Muscle layer of colon (tissue), 2 donors: Measurements from ENCODE around the gene LIPG.

Experiments
- H3K27ac ChIP-seq: one replicate; pipeline ENCODE4 v1.7.0; 2013; ENCODE audit warnings: low read depth, mild to moderate bottlenecking, low read length, moderate library complexity
- H3K27me3 ChIP-seq, 2 donors: one replicate each; pipeline ENCODE4 v1.7.0; 2013; ENCODE audit warnings: low read length in 2 of 2, mild to moderate bottlenecking in 2 of 2; ENCODE audit not compliant: insufficient read depth in 2 of 2, control insufficient read depth in 1 of 2
- H3K36me3 ChIP-seq: one replicate; pipeline ENCODE4 v1.7.0; 2013; ENCODE audit warnings: mild to moderate bottlenecking, low read length; ENCODE audit not compliant: insufficient read depth
- H3K4me1 ChIP-seq: one replicate; pipeline ENCODE4 v1.7.0; 2013; ENCODE audit warnings: mild to moderate bottlenecking, low read length; ENCODE audit not compliant: insufficient read depth
- H3K4me3 ChIP-seq, 2 donors: one replicate each; pipeline ENCODE4 v1.7.0; 2013; ENCODE audit warnings: low read length in 2 of 2, low read depth in 1 of 2, mild to moderate bottlenecking in 1 of 2, moderate library complexity in 1 of 2
- H3K9ac ChIP-seq: one replicate; pipeline ENCODE4 v1.7.0; 2013; ENCODE audit warnings: low read length
- H3K9me3 ChIP-seq: one replicate; pipeline ENCODE4 v1.7.0; 2013; ENCODE audit warnings: mild to moderate bottlenecking, low read length
- donor health status: abdominal sarcoma.
- donor health status: Adenocarcinoma of cecum.

Gene LIPG

GRCh38 chr18:49617329-49617695, 55.5 kb downstream of the LIPG start:
- H3K9me3 ChIP-seq: no peaks in the 10 kb centered on the region
- H3K36me3 ChIP-seq: no peaks in the 10 kb centered on the region
- peaks cover 26% of the 10 kb centered on the region for H3K4me1 ChIP-seq
- H3K4me3 ChIP-seq: no peak overlapping the region
- H3K9ac ChIP-seq: no peak overlapping the region
- no peaks in the 10 kb centered on the region for H3K27me3 ChIP-seq
- no peak overlapping the region for H3K27ac ChIP-seq

GRCh38 chr18:49617865-49618264, 56.0 kb downstream of the LIPG start:
- Histone ChIP-seq H3K9me3 (no peaks in the 10 kb centered on the region), H3K27me3 (no peaks in the 10 kb centered on the region), H3K4me1 (peaks cover 26% of the 10 kb centered on the region)

GRCh38 chr18:49618742-49619681, 57.2 kb downstream of the LIPG start:
- H3K27me3 ChIP-seq: no peaks in the 10 kb centered on the region
- no peaks in the 10 kb centered on the region for H3K36me3 ChIP-seq
- no peak overlapping the region for H3K27ac ChIP-seq
- H3K9ac ChIP-seq: no peak overlapping the region
- H3K4me3 ChIP-seq: no peak overlapping the region
- H3K9me3 ChIP-seq: no peaks in the 10 kb centered on the region
- H3K4me1 ChIP-seq: peaks cover 26% of the 10 kb centered on the region

More at GRCh38 chr18:49617865-49618264, 56.0 kb downstream of the LIPG start:
- no peak overlapping the region for H3K4me3 ChIP-seq
- H3K36me3 ChIP-seq: no peaks in the 10 kb centered on the region
- no peak overlapping the region for H3K9ac ChIP-seq
- H3K27ac ChIP-seq: no peak overlapping the region

- Histone ChIP-seq H3K27me3 (no peaks in the 10 kb centered on the region), H3K27ac (no peak overlapping the region), H3K4me1 (peaks cover 26% of the 10 kb centered on the region), H3K9me3 (no peaks in the 10 kb centered on the region), H3K9ac (no peak overlapping the region), H3K36me3 (no peaks in the 10 kb centered on the region), H3K4me3 (no peak overlapping the region)
These were observed 57.9 kb downstream of the LIPG start for GRCh38 chr18:49619801-49620200.

GRCh38 chr18:49621301-49621700, 59.4 kb downstream of the LIPG start:
- Histone ChIP-seq H3K9me3 (no peaks in the 10 kb centered on the region), H3K27ac (no peak overlapping the region), H3K4me1 (peaks cover 26% of the 10 kb centered on the region), H3K36me3 (no peaks in the 10 kb centered on the region), H3K9ac (no peak overlapping the region), H3K4me3 (no peak overlapping the region), H3K27me3 (no peaks in the 10 kb centered on the region)

- Histone ChIP-seq H3K36me3 (no peaks in the 10 kb centered on the region), H3K9ac (no peak overlapping the region), H3K9me3 (no peaks in the 10 kb centered on the region), H3K27me3 (no peaks in the 10 kb centered on the region), H3K4me3 (no peak overlapping the region), H3K4me1 (peaks cover 26% of the 10 kb centered on the region), H3K27ac (no peak overlapping the region)
These were observed 60.0 kb downstream of the LIPG start for GRCh38 chr18:49621717-49622351.

GRCh38 chr18:49623571-49623970, 61.7 kb downstream of the LIPG start:
- no peaks in the 10 kb centered on the region for H3K36me3 ChIP-seq
- H3K27ac ChIP-seq: no peak overlapping the region
- H3K9ac ChIP-seq: no peak overlapping the region
- H3K27me3 ChIP-seq: no peaks in the 10 kb centered on the region
- H3K4me3 ChIP-seq: no peak overlapping the region
- H3K9me3 ChIP-seq: no peaks in the 10 kb centered on the region
- H3K4me1 ChIP-seq: peaks cover 18% of the 10 kb centered on the region

- Histone ChIP-seq H3K27me3 (no peaks in the 10 kb centered on the region), H3K9ac (no peak overlapping the region), H3K4me1 (peaks cover 10% of the 10 kb centered on the region), H3K27ac (no peak overlapping the region), H3K9me3 (no peaks in the 10 kb centered on the region), H3K36me3 (no peaks in the 10 kb centered on the region), H3K4me3 (no peak overlapping the region)
These were observed 63.3 kb downstream of the LIPG start for GRCh38 chr18:49625021-49625691.

GRCh38 chr18:49626842-49627467, 65.1 kb downstream of the LIPG start:
- Histone ChIP-seq H3K27ac (no peak overlapping the region), H3K9ac (no peak overlapping the region), H3K4me1 (peaks cover 10% of the 10 kb centered on the region), H3K36me3 (no peaks in the 10 kb centered on the region), H3K27me3 (no peaks in the 10 kb centered on the region), H3K4me3 (no peak overlapping the region), H3K9me3 (no peaks in the 10 kb centered on the region)

GRCh38 chr18:49628119-49628518, 66.3 kb downstream of the LIPG start:
- H3K27me3 ChIP-seq: no peaks in the 10 kb centered on the region

More at GRCh38 chr18:49628119-49628518, 66.3 kb downstream of the LIPG start:
- Histone ChIP-seq H3K9ac (no peak overlapping the region), H3K4me3 (no peak overlapping the region), H3K27ac (no peak overlapping the region), H3K9me3 (no peaks in the 10 kb centered on the region), H3K4me1 (peaks cover 10% of the 10 kb centered on the region), H3K36me3 (no peaks in the 10 kb centered on the region)
